H1 (cell line): ENCODE measurements around the gene JPT1. TPM values are rescaled to one million over a fixed set of nuclear protein-coding genes. Genes with fewer than 3 reads are reported as not detected.

Experiments
- CTCF ChIA-PET: fragments of 300-600 bp; sonication (Branson Sonifier 250); formaldehyde crosslinking; loops from one replicate; lab custom pipeline; 2021; ENCODE audit not compliant: partially characterized antibody; lab: Charles Lee
- POLR2A ChIA-PET: fragments of 300-600 bp; sonication (Branson Sonifier 250); formaldehyde crosslinking; loops from one replicate; lab custom pipeline; 2021; ENCODE audit warnings: inconsistent platforms; ENCODE audit not compliant: partially characterized antibody; lab: Charles Lee
- DNase-seq, 2 experiments: peaks; one replicate each; pipeline versions ENCODE4 v3.0.0 to v3.0.0-alpha.2; 2010 to 2022; ENCODE audit warnings: low spot score in 2 of 2, low read depth in 1 of 2, mixed read lengths in 1 of 2
- FAIRE-seq: peaks from 2 replicates; lab custom pipeline; 2011; peaks lifted over from hg19 to GRCh38; lab: Jason Lieb, UNC
- H2AFZ ChIP-seq: 2 replicates; pipeline ENCODE4 v1.8.1; 2012; ENCODE audit warnings: low read length, inconsistent platforms
- H2AK5ac ChIP-seq: 2 replicates; pipeline ENCODE4 v1.6.1; 2013; ENCODE audit warnings: low read depth, low read length
- H2BK120ac ChIP-seq: replicated peaks from 2 replicates; pipeline ENCODE3; 2013; ENCODE audit warnings: low read depth, low read length, inconsistent platforms
- H2BK12ac ChIP-seq: 2 replicates; pipeline ENCODE4 v1.6.1; 2013; ENCODE audit warnings: low read depth, low read length
- H2BK15ac ChIP-seq: 2 replicates; pipeline ENCODE4 v1.6.1; 2013; ENCODE audit warnings: low read length
- H2BK20ac ChIP-seq: 2 replicates; pipeline ENCODE4 v1.6.1; 2013; ENCODE audit warnings: low read length
- H2BK5ac ChIP-seq: 2 replicates; pipeline ENCODE4 v1.6.1; 2013; ENCODE audit warnings: low read depth, low read length
- H3K14ac ChIP-seq: 2 replicates; pipeline ENCODE4 v1.6.1; 2013; ENCODE audit warnings: inconsistent platforms; ENCODE audit not compliant: insufficient read length
- H3K18ac ChIP-seq: 2 replicates; pipeline ENCODE4 v1.6.1; 2013; ENCODE audit warnings: low read length; ENCODE audit errors: extremely low read depth
- H3K23ac ChIP-seq: 2 replicates; pipeline ENCODE4 v1.6.1; 2013; ENCODE audit warnings: inconsistent platforms; ENCODE audit not compliant: insufficient read length
- H3K23me2 ChIP-seq: 2 replicates; pipeline ENCODE4 v1.6.1; 2013; ENCODE audit warnings: low read depth, low read length
- H3K27ac ChIP-seq: 2 replicates; pipeline ENCODE4 v1.6.1; 2011; ENCODE audit warnings: low read depth, low read length, inconsistent platforms
- H3K27me3 ChIP-seq, 4 experiments: replicated peaks in 1 of 4; 1 replicate in 1 of 4; 2 replicates in 3 of 4; pipeline versions ENCODE4 v1.6.1 to v1.8.1; 2011 to 2013; ENCODE audit warnings: low read length in 3 of 4, mild to moderate bottlenecking in 3 of 4, inconsistent platforms in 2 of 4, mixed read lengths in 2 of 4, moderate library complexity in 1 of 4; ENCODE audit not compliant: control insufficient read depth in 3 of 4, insufficient read depth in 3 of 4; ENCODE audit errors: extremely low read depth in 1 of 4
- H3K36me3 ChIP-seq, 4 experiments: 2 replicates each; pipeline versions ENCODE4 v1.6.1 to v1.8.1; 2011 to 2013; ENCODE audit warnings: mild to moderate bottlenecking in 4 of 4, low read length in 3 of 4, moderate library complexity in 2 of 4, control low read depth in 1 of 4, inconsistent platforms in 1 of 4; ENCODE audit not compliant: insufficient read depth in 4 of 4, control insufficient read depth in 2 of 4
- H3K4ac ChIP-seq: replicated peaks from 2 replicates; pipeline ENCODE3; 2013; ENCODE audit warnings: low read length, low read depth, mixed read lengths, inconsistent platforms; ENCODE audit not compliant: insufficient read length
- H3K4me1 ChIP-seq, 4 experiments: replicated peaks in 1 of 4; 1 replicate in 1 of 4; 2 replicates in 3 of 4; pipeline versions ENCODE4 v1.6.1 to v1.8.1; 2011 to 2013; ENCODE audit warnings: low read length in 3 of 4, inconsistent platforms in 2 of 4, mixed read lengths in 1 of 4; ENCODE audit not compliant: insufficient read depth in 4 of 4, control insufficient read depth in 3 of 4
- H3K4me2 ChIP-seq, 2 experiments: 2 replicates each; pipeline versions ENCODE4 v1.6.1 to v1.8.1; 2011 to 2013; ENCODE audit warnings: low read depth in 2 of 2, low read length in 2 of 2, control low read depth in 1 of 2, inconsistent platforms in 1 of 2, mild to moderate bottlenecking in 1 of 2; ENCODE audit not compliant: insufficient read depth in 1 of 2
- H3K4me3 ChIP-seq, 4 experiments: fragments of 200-600, 300-600 bp in 1 of 4; sonication (generic), shearing (Covaris generic), sonication (Bioruptor Twin) in 1 of 4; 2 replicates each; pipeline versions ENCODE4 v1.5.1 to v1.8.1; 2011 to 2016; ENCODE audit warnings: low read length in 4 of 4, low read depth in 3 of 4, control low read depth in 2 of 4, inconsistent platforms in 2 of 4, mild to moderate bottlenecking in 2 of 4, mixed read lengths in 1 of 4, moderate library complexity in 1 of 4; ENCODE audit not compliant: insufficient read depth in 2 of 4; ENCODE audit errors: extremely low read depth in 1 of 4
- H3K56ac ChIP-seq: replicated peaks from 2 replicates; pipeline ENCODE3; 2013; ENCODE audit warnings: low read depth, mild to moderate bottlenecking, mixed read lengths, low read length, inconsistent platforms; ENCODE audit not compliant: insufficient read length
- H3K79me1 ChIP-seq: 2 replicates; pipeline ENCODE4 v1.6.1; 2013; ENCODE audit warnings: low read depth, low read length, control low read depth
- H3K79me2 ChIP-seq, 2 experiments: 2 replicates each; pipeline versions ENCODE4 v1.6.1 to v1.8.1; 2012 to 2013; ENCODE audit warnings: low read length in 2 of 2, mild to moderate bottlenecking in 2 of 2, inconsistent platforms in 1 of 2; ENCODE audit not compliant: insufficient read depth in 2 of 2, control insufficient read depth in 1 of 2
- H3K9ac ChIP-seq, 4 experiments: replicated peaks in 1 of 4; 1 replicate in 1 of 4; 2 replicates in 3 of 4; pipeline versions ENCODE4 v1.6.1 to v1.8.1; 2011 to 2013; ENCODE audit warnings: low read depth in 3 of 4, low read length in 3 of 4, control low read depth in 2 of 4, mild to moderate bottlenecking in 2 of 4, moderate library complexity in 2 of 4, inconsistent platforms in 1 of 4; ENCODE audit errors: extremely low read depth in 1 of 4
- H3K9me3 ChIP-seq, 2 experiments: 2 replicates each; pipeline versions ENCODE4 v1.6.1 to v1.8.1; 2012 to 2013; ENCODE audit warnings: mild to moderate bottlenecking in 2 of 2, moderate library complexity in 2 of 2, control low read depth in 1 of 2, inconsistent platforms in 1 of 2, low read depth in 1 of 2, low read length in 1 of 2, mixed read lengths in 1 of 2; ENCODE audit not compliant: insufficient read depth in 2 of 2
- H4K20me1 ChIP-seq, 2 experiments: replicated peaks in 1 of 2; 2 replicates each; pipeline versions ENCODE3 to v1.8.1; 2011 to 2013; ENCODE audit warnings: inconsistent platforms in 2 of 2, low read length in 2 of 2, mild to moderate bottlenecking in 1 of 2; ENCODE audit not compliant: insufficient read depth in 2 of 2, control insufficient read depth in 1 of 2
- H4K5ac ChIP-seq: 2 replicates; pipeline ENCODE4 v1.6.1; 2013; ENCODE audit warnings: low read length, low read depth, mixed read lengths, inconsistent platforms; ENCODE audit not compliant: insufficient read length
- H4K8ac ChIP-seq: 2 replicates; pipeline ENCODE4 v1.8.0; 2013; ENCODE audit warnings: mild to moderate bottlenecking, moderate library complexity, low read length, inconsistent platforms; ENCODE audit not compliant: insufficient read depth; ENCODE audit errors: extremely low read depth
- H4K91ac ChIP-seq: replicated peaks from 2 replicates; pipeline ENCODE3; 2013; ENCODE audit warnings: low read length, mixed read lengths, inconsistent platforms; ENCODE audit not compliant: insufficient read length
- CBX5 ChIP-seq: fragments of 300-800, 300-1000 bp; sonication (generic); IDR thresholded peaks from 2 replicates; pipeline ENCODE4 v1.7.1; 2016; ENCODE audit warnings: antibody characterized with exemption, low read length, low read depth
- EGR1 ChIP-seq: IDR thresholded peaks from 2 replicates; pipeline ENCODE4 v1.6.1; 2011; ENCODE audit warnings: low read depth, low read length, borderline replicate concordance
- POLR2AphosphoS5 ChIP-seq: IDR thresholded peaks from 2 replicates; pipeline ENCODE4 v1.6.1; 2011; ENCODE audit warnings: low read depth, low read length
- POU5F1 ChIP-seq: IDR thresholded peaks from 2 replicates; pipeline ENCODE4 v1.6.1; 2011; ENCODE audit warnings: low read depth, mild to moderate bottlenecking, low read length, moderate library complexity
- SP1 ChIP-seq: IDR thresholded peaks from 2 replicates; pipeline ENCODE4 v1.6.1; 2011; ENCODE audit warnings: low read depth, low read length
- WGBS, 2 experiments: shearing (Covaris generic) in 1 of 2; methylation state at CpG; one replicate each; pipeline versions ENCODE4 v1.1.6 to v1.1.7; 2013 to 2015; ENCODE audit warnings: low lambda C conversion rate in 2 of 2, mixed read lengths in 2 of 2, inconsistent platforms in 1 of 2, low coverage in 1 of 2, missing lambda C conversion rate in 1 of 2; ENCODE audit not compliant: insufficient replicate concordance in 2 of 2, insufficient coverage in 1 of 2, insufficient read length in 1 of 2; ENCODE audit errors: extremely low coverage in 1 of 2, missing lambda C conversion rate in 1 of 2; 5-methylcytosine and 5-hydroxymethylcytosine counted together
- polyA plus RNA-seq, 7 experiments: library from polyadenylated mRNA; depleted of rRNA in 3 of 7; stranded (reverse) in 5 of 7; unstranded in 2 of 7; fragments of >200 nt in 5 of 7; fragments of 200-250 nt in 2 of 7; gene quantifications; 1 replicate in 5 of 7; 2 replicates in 1 of 7; 4 replicates in 1 of 7; pipeline versions ENCODE4 v1.2.1 to v1.2.3, GENCODE V29; 2011 to 2013; ENCODE audit warnings: missing spikeins in 2 of 7, mixed read lengths in 2 of 7
- total RNA-seq: library from RNA; stranded (reverse); fragmentation: NEBNext Ultra II Directional; extraction: Animal tissue kit (Norgen Biotek cat#: 25700); gene quantifications from 2 replicates; pipeline ENCODE4 v1.2.1, GENCODE V29; 2021

Gene JPT1
- total and polyA plus RNA-seq, 2 of the 8 experiments (the other 6 are each of a cell fraction or from before 2014, with no cell fraction given): 154 to 369 TPM

GRCh38 chr17:75138519-75138918, 15.8 kb downstream of the JPT1 start:
- no peak overlapping the region for H2AFZ ChIP-seq
- peaks cover 11 to 77% (median 34%) of the 10 kb centered on the region in 4 experiments for H3K36me3 ChIP-seq
- no peak overlapping the region for H2BK5ac ChIP-seq
- FAIRE-seq (no peak), DNase-seq (no peak)
- no peak overlapping the region for H3K4me2 ChIP-seq
- no peak overlapping the region for H3K4ac ChIP-seq
- no peaks in the 10 kb centered on the region for H3K4me1 ChIP-seq
- no peak overlapping the region for H2BK120ac ChIP-seq
- H4K20me1 ChIP-seq: peaks cover 0 to 2% of the 10 kb centered on the region in 2 experiments
- H4K5ac ChIP-seq: no peak overlapping the region
- H3K18ac ChIP-seq: no peak overlapping the region
- no peak overlapping the region for H3K27ac ChIP-seq
- no peak overlapping the region for H3K14ac ChIP-seq
- no peaks in the 10 kb centered on the region; the same call in 1 of the 2 replicates for H3K23me2 ChIP-seq
- ChIA-PET CTCF (interaction anchor here (0.8 to 1.7 kb wide), 3 partner anchors 8 to 102 kb away, joined by 3 to 6 read pairs (median 3); partner anchors contain the start of gene NT5C), POLR2A (interaction anchor here (0.9 to 4.9 kb wide), 8 partner anchors 11 to 99 kb away, joined by 3 to 29 read pairs (median 6); partner anchors contain the start of gene JPT1)
- H3K79me1 ChIP-seq: no peaks in the 10 kb centered on the region
- WGBS, 2 experiments: 96% methylated on average over 5 of the region's 5 CpGs; no CpG with 5 or more reads in 1 of the 2 experiments
- H3K4me3 ChIP-seq: no peak overlapping the region
- no peak overlapping the region for H2AK5ac ChIP-seq
- H3K23ac ChIP-seq: no peak overlapping the region
- H3K9ac ChIP-seq: no peak overlapping the region
- no peak overlapping the region for H2BK12ac ChIP-seq
- no peak overlapping the region for H4K8ac ChIP-seq
- H2BK15ac ChIP-seq: no peak overlapping the region
- H3K56ac ChIP-seq: no peak overlapping the region
- no peak overlapping the region for H2BK20ac ChIP-seq
- no peak for TF ChIP-seq SP1
- TF ChIP-seq POLR2AphosphoS5: peak; percentile 39; the same call in 1 of the 2 replicates
- no peak for TF ChIP-seq EGR1
- no peak for TF ChIP-seq POU5F1
- no peak for TF ChIP-seq CBX5
- no peaks in the 10 kb centered on the region for H3K27me3 ChIP-seq
- no peaks in the 10 kb centered on the region for H3K9me3 ChIP-seq
- peaks cover 0 to 3% of the 10 kb centered on the region in 2 experiments; a peak in 1 of 4 replicates for H3K79me2 ChIP-seq
- H4K91ac ChIP-seq: no peak overlapping the region
